BE2C (cell line): ENCODE results near the gene ZNF385B.

Experiments
- DNase-seq: peaks from one replicate; pipeline ENCODE4 v3.0.0-alpha.2; 2020
- H3K27me3 ChIP-seq: fragments of 250-450 bp; sonication (Bioruptor Pico); 2 replicates; pipeline ENCODE4 v1.5.1; 2020; ENCODE audit warnings: mild to moderate bottlenecking
- H3K36me3 ChIP-seq: fragments of 250-450 bp; sonication (Bioruptor Pico); 2 replicates; pipeline ENCODE4 v1.5.1; 2020; ENCODE audit warnings: mild to moderate bottlenecking
- H3K4me1 ChIP-seq: fragments of 250-450 bp; sonication (Bioruptor Pico); 2 replicates; pipeline ENCODE4 v1.5.1; 2020
- H3K4me3 ChIP-seq: 2 replicates; pipeline ENCODE4 v1.5.1; 2011; ENCODE audit warnings: low read depth, low read length
- H3K9me3 ChIP-seq: fragments of 250-450 bp; sonication (Bioruptor Pico); 2 replicates; pipeline ENCODE4 v1.5.1; 2020
- CTCF ChIP-seq: IDR thresholded peaks from 2 replicates; pipeline ENCODE4 v1.5.1; 2012; ENCODE audit warnings: mild to moderate bottlenecking, low read depth, low read length

Gene ZNF385B

GRCh38 chr2:179541586-179541985 is 319.8 kb downstream of the ZNF385B start:
- no peaks in the 10 kb centered on the region for H3K4me1 ChIP-seq

GRCh38 chr2:179539124-179539511 is 322.3 kb downstream of the ZNF385B start:
- no peaks in the 10 kb centered on the region for H3K36me3 ChIP-seq
- DNase-seq = no peak

More at GRCh38 chr2:179541586-179541985, 319.8 kb downstream of the ZNF385B start:
- no peak for DNase-seq
- Histone ChIP-seq H3K4me3 (no peak overlapping the region), H3K36me3 (no peaks in the 10 kb centered on the region), H3K27me3 (no peaks in the 10 kb centered on the region), H3K9me3 (no peaks in the 10 kb centered on the region)
- no peak for TF ChIP-seq CTCF

GRCh38 chr2:179538406-179539123 is 322.8 kb downstream of the ZNF385B start:
- H3K4me3 ChIP-seq = no peak overlapping the region
- no peaks in the 10 kb centered on the region for H3K4me1 ChIP-seq
- no peaks in the 10 kb centered on the region for H3K9me3 ChIP-seq
- H3K36me3 ChIP-seq = no peaks in the 10 kb centered on the region
- DNase-seq = no peak
- no peak for TF ChIP-seq CTCF
- H3K27me3 ChIP-seq = no peaks in the 10 kb centered on the region

More at GRCh38 chr2:179539124-179539511, 322.3 kb downstream of the ZNF385B start:
- Histone ChIP-seq H3K4me1 (no peaks in the 10 kb centered on the region), H3K9me3 (no peaks in the 10 kb centered on the region), H3K4me3 (no peak overlapping the region), H3K27me3 (no peaks in the 10 kb centered on the region)
- no peak for TF ChIP-seq CTCF

- Histone ChIP-seq H3K36me3 (no peaks in the 10 kb centered on the region), H3K4me3 (no peak overlapping the region), H3K27me3 (no peaks in the 10 kb centered on the region), H3K4me1 (no peaks in the 10 kb centered on the region), H3K9me3 (no peaks in the 10 kb centered on the region)
- DNase-seq = no peak
- no peak for TF ChIP-seq CTCF
Observed at GRCh38 chr2:179536185-179536584, 325.2 kb downstream of the ZNF385B start.

GRCh38 chr2:179533875-179534274 is 327.5 kb downstream of the ZNF385B start:
- Histone ChIP-seq H3K4me3 (no peak overlapping the region), H3K4me1 (no peaks in the 10 kb centered on the region), H3K9me3 (no peaks in the 10 kb centered on the region), H3K36me3 (no peaks in the 10 kb centered on the region), H3K27me3 (no peaks in the 10 kb centered on the region)
- no peak for TF ChIP-seq CTCF
- no peak for DNase-seq

- H3K4me1 ChIP-seq = no peaks in the 10 kb centered on the region
- no peaks in the 10 kb centered on the region for H3K9me3 ChIP-seq
- no peaks in the 10 kb centered on the region for H3K27me3 ChIP-seq
- no peak for DNase-seq
- H3K4me3 ChIP-seq = no peak overlapping the region
- H3K36me3 ChIP-seq = no peaks in the 10 kb centered on the region
- no peak for TF ChIP-seq CTCF
Observed at GRCh38 chr2:179532863-179533278, 328.5 kb downstream of the ZNF385B start.
